Omental fat pad (tissue), 4 donors: Measurements from ENCODE around the gene C2orf42. TPM values are rescaled to one million over a fixed set of nuclear protein-coding genes. Genes with fewer than 3 reads are reported as not detected.
"Not testable (repeated sequence)": the region's sequence is repeated elsewhere in the genome, so short reads cannot be mapped to it uniquely, and the experiment has no call there.

Source experiments
- ATAC-seq: fragments of 150-250 bp; one replicate; pipeline ENCODE4 v1.9.1; 2016; ENCODE audit warnings: mild to moderate bottlenecking, moderate library complexity; ENCODE audit not compliant: low FRiP score
- DNase-seq: peaks from one replicate; pipeline ENCODE4 v3.0.0-alpha.2; 2019; ENCODE audit warnings: low spot score
- total RNA-seq, 4 donors: library from RNA; depleted of rRNA; stranded (reverse); fragments of >200 nt; gene quantifications; one replicate each; pipeline ENCODE4 v1.1.0, GENCODE V29; 2016
- TF ChIP-seq, protein P1 (sequence below), 3 donors: fragments of 450-650 bp; IDR thresholded peaks; one replicate each; pipeline ENCODE4 v1.5.1; 2016 to 2017; ENCODE audit warnings: antibody characterized with exemption in 3 of 3, mild to moderate bottlenecking in 3 of 3, moderate library complexity in 2 of 3

Gene C2orf42
- total RNA-seq, 4 donors from 2014 or later = 10.6 to 15.3 (median 11.2) TPM

DNA sequence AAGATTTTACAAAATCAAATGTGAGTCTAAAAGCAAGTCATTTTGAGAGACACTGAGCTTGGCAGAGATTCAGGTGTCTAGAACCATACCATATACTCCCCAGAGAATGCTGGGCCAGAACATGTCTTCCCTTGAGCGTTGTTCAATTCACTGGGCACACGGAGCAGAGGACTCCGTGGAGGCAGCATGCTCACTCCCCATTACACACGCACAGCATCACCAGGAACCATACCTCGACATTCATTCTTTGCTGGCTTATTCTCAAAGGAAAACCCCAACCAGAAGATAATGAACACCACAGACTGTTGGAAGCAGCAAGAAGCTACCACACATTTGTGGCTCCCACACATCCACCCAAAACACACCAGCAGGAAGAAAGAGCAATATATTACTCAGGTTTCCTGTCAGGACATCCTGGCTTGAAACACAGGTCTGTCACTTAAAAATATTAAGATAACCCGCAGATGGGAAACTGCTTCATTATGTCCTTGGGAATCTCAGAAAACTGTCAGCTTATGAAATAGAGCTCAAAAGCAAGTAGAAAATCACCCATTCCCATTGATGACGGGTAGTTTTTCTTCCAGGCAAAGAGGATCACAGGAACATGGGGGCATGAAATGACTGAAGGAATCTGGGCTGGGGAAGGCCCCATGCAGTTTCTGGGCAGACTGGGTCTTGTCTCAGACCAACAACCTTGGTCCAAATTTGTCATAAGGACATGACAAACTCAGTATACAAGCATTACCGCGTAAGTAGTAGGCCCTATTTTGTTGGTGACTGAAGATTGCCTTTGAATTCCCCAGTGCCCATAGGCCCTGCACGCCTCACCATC lies 57.1 kb downstream of the C2orf42 start:
- DNase-seq = no peak
- TF ChIP-seq, protein P1, sequence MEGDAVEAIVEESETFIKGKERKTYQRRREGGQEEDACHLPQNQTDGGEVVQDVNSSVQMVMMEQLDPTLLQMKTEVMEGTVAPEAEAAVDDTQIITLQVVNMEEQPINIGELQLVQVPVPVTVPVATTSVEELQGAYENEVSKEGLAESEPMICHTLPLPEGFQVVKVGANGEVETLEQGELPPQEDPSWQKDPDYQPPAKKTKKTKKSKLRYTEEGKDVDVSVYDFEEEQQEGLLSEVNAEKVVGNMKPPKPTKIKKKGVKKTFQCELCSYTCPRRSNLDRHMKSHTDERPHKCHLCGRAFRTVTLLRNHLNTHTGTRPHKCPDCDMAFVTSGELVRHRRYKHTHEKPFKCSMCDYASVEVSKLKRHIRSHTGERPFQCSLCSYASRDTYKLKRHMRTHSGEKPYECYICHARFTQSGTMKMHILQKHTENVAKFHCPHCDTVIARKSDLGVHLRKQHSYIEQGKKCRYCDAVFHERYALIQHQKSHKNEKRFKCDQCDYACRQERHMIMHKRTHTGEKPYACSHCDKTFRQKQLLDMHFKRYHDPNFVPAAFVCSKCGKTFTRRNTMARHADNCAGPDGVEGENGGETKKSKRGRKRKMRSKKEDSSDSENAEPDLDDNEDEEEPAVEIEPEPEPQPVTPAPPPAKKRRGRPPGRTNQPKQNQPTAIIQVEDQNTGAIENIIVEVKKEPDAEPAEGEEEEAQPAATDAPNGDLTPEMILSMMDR (IDR thresholded peaks at IDR 0.05) = no peak
- ATAC-seq = no peak

DNA sequence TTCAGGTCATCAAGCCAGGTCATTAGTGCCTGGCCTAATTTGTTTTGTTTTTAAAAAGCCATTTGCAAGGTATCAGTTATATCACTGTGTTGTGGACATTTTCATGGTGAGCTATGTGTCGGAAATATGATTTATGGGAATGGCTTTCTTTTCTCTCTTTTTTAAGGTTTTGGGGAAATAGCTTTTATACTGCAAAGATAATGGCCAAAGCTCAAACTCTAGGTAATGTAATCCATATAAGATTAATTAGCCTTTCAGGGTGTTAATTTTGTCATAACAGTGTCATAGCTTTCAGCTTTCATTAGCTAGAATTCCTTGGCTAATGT lies 57.7 kb downstream of the C2orf42 start:
- DNase-seq (no peak), ATAC-seq (no peak)
- TF ChIP-seq, protein P1 (IDR thresholded peaks at IDR 0.05) = no peak

DNA sequence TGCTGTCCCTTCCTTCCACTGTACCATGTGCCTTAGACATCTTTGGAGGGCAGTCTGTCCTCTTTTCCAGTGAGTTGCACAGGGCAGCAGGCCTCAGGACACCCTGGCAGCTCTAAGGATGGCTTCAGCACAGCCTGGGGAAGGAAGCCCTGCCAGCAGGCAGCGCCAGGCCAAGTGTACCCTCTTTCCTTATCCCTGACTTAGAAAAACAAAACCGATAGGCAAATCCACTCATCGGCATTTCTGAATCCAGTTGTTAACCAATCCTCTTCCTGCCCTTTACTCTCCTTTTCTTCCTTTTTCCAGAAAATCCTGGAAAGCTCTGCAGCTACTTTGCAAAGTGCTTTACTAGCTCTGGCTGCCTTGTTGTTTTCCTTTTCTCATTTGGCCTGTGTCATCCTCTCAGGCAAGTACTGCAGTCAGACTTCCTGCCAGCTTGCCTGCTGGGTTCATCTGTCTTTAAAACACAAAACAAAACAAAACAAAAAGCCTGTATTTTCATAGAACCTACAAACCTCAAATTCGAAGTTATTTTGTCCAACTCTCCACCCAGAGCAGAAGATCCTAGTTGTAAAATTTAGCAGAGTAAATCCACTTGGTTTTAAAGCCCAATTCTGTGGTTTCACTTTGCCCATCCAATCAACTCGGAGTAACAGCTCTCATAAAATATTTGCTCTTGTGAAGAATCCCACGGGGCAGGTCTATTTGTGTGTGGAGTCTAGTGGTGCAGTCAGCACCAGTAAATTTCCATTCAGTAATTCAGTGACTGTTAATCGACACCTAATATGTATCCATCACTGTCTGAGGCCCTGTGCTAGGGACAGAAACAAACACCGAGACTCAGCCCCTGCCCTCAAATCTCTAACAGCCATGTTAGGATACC lies 58.3 kb downstream of the C2orf42 start:
- ATAC-seq = peak; percentile 58
- no peak for DNase-seq
- TF ChIP-seq, protein P1 (IDR thresholded peaks at IDR 0.05) = no peak

DNA sequence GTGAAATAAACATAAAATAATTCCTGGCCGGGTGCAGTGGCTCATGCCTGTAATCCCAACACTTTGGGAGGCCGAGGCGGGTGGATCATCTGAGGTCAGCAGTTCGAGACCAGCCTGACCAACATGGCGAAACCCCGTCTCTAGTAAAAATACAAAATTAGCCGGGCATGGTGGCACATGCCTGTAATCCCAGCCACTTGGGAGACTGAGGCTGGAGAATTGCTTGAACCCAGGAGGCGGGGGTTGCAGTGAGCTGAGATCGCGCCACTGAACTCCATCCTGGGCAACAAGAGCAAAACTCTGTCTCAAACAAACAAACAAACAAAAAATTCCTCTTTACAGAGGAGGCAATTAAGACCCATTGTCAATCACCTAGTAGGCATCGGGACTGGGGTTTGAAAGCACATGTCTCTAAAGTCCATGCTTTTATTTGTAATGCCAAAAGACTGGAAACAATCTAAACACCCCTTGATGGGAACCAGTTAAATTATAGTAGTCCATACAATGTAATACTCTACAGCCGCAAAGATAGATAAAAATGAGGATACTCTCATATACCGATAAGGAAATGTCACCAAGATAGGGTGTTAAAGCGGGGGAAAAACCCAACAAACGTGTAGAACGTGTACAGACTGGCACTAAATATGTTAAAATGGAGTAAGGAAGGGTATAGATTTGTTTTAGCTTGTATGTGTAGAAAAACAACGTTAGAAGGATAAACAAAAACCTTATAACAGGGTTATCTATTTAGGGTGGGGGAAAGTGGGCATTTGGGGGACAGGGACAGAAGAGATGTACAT lies 59.3 kb downstream of the C2orf42 start:
- not testable (repeated sequence) for DNase-seq, ATAC-seq

DNA sequence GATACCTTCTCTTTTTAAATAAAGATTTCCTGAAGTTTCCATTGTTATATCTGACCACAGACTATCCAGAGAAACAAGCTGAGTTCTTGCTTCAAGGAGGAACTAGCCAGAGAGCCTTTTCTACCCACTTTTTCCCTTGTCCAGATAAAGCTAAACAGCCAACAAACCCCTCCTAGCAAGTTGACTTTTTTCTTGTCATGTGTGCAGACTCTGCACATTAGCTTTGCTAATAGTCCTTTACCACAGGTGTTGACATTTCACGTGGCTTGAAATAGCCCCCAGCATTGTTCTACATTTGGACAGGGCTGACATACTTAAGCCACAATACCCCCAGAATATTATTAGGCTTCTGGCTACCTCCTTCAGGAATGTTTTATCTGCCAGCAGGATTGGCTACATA lies 62.8 kb downstream of the C2orf42 start:
- TF ChIP-seq, protein P1 (IDR thresholded peaks at IDR 0.05) = no peak
- DNase-seq (no peak), ATAC-seq (no peak)

DNA sequence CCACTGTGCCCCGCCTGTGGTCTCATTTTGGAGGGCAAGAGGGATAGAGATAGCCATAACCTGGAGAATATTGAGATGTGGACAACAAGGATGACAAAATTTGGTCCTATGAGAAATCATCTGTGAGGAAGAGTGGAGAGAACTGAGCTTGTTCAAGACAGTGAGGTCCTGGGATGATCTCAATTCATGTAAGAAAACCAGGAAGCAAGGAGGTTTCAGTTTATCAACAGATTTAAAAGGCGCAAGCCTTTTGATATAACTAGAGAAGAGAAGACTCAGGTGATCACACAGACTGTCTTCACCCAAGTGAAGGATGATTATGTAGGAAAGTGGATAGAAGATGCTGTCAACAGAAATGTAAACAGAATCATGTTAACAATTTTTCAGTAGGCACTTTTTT lies 64.4 kb downstream of the C2orf42 start:
- no peak for ATAC-seq
- TF ChIP-seq, protein P1 (IDR thresholded peaks at IDR 0.05) = no peak
- no peak for DNase-seq

DNA sequence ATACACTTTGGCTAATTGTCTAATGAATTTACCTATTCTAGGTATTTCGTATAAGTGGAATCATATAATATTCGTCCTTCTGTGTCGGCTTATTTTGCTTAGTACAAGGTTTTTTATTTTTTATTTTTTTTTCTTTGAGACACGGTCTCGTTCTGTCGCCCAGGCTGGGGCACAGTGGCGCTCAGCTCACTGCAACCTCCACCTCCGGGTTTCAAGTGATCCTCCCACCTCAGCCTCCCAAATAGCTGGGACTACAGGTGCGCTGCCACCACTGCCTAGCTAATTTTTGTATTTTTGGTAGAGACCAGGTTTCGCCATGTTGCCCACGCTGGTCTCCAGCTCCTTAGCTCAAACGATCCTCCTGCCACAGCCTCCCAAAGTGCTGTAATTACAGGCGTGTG lies 65.3 kb downstream of the C2orf42 start:
- TF ChIP-seq, protein P1 (IDR thresholded peaks at IDR 0.05) = no peak
- DNase-seq = no peak
- ATAC-seq = no peak
